Umbilical cord (tissue), 2 donors: ENCODE measurements around the gene TMCO4. TPM values are rescaled to one million over a fixed set of nuclear protein-coding genes. Genes with fewer than 3 reads are reported as not detected.

Experiments used
- DNase-seq: peaks from one replicate; pipeline ENCODE4 v3.0.0-alpha.2; 2015; ENCODE audit warnings: low spot score
- total RNA-seq: library from RNA; depleted of rRNA; stranded (reverse); fragments of >200 nt; gene quantifications from one replicate; pipeline ENCODE4 v1.2.3, GENCODE V29; 2014; ENCODE audit warnings: low replicate concordance; ENCODE audit not compliant: insufficient read depth

The TMCO4 gene
- total RNA-seq, 1 donor from 2014 or later = 4.1 TPM

DNA sequence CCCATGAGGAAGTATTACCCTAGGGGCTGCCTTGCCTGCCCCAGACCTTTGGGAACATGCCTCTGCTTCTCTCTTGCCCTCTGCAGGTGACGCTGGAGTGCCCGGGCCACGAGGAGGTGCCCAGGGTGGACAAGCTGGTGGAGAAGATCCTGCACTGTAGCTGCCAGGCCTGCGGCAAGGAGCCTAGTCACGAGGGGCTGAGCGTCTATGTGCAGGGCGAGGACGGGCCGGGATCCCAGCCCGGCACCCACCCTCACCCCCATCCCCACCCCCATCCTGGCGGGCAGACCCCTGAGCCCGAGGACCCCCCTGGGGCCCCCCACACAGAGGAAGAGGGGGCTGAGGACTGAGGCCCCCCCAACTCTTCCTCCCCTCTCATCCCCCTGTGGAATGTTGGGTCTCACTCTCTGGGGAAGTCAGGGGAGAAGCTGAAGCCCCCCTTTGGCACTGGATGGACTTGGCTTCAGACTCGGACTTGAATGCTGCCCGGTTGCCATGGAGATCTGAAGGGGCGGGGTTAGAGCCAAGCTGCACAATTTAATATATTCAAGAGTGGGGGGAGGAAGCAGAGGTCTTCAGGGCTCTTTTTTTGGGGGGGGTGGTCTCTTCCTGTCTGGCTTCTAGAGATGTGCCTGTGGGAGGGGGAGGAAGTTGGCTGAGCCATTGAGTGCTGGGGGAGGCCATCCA lies 142.8 kb downstream of the TMCO4 start:
- no peak for DNase-seq

DNA sequence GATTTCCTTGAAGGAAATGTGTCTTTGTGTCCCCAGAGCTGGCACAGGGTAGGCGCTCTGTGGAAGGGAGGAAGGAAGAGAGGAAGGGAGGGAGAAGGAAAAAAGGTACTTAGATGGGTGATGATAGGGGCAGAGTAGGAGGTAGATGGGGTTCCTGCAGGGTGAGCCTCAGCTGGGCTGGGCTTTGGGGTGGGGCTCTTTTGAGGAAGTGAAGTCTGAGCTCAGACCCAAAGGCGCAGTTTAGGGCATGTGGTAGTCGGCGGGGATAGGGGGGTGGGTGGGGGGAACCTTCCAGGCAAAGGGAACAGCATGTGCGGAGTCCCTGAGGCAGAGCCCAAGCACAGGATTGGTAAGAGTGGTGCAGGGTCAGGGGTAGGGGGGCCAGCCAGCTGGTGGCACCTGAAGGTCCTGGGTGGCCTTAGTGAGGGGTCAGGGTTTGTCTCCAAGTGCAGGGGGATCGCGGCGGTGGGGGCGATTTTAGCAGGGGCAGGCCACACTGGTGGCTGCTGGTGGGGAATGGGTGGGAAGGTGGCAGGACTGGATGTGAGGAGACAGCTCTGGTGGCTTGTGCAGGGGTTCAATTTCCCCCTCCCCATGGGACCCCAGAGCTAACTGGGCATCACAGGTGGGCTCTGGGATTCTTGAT lies 143.5 kb downstream of the TMCO4 start:
- DNase-seq = no peak

DNA sequence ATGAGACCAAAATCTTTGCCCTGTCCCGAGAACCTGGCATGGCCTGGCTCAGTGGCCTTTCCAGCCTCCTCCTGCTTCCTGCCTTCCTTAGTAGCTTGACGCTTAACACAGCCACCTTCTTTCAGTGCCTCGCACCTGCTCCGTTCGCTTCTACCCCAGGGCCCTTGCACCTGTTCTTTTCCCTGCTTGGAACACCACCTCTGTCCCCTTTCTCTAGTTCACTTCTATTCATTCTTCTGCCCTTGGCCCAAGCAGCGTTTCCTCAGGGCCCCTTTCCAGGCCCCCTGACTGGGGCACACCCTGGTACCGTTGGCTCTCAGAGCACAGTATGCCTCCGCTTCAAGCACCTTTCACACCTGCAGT lies 144.0 kb downstream of the TMCO4 start:
- no peak for DNase-seq

DNA sequence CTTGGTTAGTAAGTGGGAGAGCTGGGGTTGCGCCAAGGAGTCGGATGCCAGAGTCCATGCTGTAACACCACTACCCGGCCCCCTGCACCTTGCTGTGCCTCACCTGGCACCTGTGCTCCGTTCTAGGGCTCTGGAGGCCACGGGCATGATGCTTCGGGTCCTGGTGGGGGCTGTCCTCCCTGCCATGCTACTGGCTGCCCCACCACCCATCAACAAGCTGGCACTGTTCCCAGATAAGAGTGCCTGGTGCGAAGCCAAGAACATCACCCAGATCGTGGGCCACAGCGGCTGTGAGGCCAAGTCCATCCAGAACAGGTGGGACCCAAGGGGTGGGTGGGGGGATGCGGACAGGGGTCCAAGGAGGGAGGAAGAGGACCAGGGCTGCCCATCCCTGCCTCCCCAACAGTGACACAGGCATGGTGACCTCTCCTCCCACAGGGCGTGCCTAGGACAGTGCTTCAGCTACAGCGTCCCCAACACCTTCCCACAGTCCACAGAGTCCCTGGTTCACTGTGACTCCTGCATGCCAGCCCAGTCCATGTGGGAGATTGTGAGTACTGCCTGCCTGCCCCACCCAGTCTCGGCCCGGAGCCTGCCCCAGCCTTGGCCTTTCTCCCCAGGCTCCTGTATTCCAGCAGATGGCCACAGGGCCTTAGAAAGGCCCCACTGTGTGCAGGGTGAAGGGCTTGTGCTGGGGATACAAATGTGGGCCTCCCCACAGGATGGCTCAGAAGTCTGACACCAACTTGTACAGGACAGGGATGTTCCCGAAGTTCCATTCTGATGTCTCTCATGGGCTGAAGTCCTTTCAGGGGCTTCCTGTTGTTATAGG lies 144.6 kb downstream of the TMCO4 start:
- DNase-seq = no peak

DNA sequence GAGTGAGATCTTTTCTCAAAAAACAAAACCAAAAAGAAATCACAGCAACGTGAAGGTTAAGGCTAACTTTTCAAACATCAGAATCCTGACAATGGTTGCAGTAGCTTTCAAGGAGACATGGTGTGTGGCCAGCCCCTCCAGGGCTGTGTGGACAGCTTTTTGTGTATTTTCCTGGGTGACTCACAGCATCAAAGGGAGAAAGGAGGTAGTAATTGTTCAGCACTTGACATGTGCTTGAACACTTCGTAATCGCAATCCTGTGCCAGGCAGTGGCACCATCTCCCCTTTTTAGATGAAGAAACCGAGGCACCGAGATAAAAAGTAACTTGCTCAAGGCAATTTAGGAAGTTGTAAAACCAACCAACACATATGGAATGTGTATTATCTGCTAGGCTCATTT lies 145.3 kb downstream of the TMCO4 start:
- DNase-seq = no peak

DNA sequence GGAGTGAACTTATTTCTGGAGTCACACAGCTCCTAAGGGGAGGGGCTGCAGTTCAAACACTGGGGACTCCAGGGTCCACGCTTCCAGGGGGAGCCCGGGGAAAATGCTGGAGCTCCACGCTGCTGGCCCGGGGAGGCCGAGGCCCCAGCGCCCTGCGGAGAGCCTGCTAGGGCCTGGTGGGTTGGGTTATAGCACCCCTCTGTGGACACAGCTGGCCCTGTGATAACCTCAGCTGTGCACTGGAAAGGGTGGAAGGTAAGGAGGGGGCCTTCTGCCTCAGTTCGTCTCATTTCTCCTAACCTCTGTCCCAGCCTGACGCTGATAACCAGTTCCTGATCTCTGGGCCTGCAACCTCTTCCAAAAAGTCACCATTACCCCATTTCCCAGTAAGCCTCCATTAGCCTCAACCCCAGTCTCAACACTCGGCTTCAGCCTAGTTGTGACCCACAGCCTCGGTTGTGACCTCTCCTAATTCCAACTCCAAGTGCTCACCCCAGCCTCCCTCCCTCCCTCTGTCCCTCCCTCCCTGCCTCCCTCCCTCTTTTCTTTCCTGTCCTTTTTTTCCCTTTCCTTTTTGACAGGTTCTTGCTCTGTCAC lies 148.5 kb downstream of the TMCO4 start:
- peak; percentile 57 for DNase-seq

DNA sequence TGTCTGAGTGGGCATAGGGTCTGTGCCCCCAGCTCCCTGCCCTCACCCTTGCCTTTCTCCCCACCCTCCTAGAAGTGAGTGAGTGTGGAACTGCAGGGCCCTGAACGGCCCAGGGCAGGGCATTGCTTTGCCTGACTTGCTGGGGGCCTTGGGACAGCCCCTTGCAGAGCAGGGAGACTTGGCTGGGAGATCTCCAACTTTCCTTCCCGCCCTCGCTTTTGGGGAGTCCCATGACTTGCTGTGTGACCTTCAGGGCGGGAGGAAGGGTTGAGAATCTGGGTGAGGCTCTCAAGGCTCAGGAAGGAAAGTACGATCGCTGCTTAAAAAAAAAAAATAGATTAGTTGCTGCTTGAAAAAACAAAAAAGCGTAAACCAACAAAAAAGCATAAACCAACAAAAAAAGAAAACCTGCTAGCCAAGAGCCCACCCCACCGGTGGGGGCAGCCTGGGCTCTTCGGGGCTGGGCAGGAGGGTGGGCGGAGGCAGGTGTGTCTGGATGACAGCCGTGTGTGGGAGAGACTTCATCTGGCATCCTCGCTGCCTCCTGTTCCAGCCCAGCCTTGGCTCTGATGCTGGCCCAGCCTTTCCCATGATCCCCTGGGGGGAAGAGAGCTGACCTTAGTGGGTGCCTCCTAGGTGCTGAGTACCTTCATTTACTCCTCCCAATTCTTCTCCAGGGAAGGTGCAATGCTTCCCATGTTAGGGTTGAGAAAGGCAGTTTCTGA lies 149.1 kb downstream of the TMCO4 start:
- DNase-seq = no peak

DNA sequence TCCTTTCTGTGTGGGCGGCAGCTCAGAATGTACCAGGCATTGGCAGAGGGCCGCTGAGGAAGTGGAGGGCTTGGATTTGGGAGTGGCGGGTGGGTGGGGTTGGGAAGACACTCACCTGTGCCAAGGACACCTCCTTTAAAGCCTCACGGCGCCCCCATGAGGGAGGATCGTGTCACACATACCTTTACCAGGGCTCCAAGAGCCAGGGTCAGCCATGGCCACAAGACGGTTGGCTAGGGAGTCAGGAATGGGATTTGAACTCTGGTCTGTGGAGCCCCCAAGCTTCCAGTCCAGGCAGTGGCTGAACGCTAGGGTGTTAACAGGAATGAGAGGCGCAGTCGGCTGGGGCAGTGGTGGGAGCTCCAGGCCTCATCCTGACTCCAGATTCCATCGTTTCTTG lies 151.0 kb downstream of the TMCO4 start:
- DNase-seq = no peak

DNA sequence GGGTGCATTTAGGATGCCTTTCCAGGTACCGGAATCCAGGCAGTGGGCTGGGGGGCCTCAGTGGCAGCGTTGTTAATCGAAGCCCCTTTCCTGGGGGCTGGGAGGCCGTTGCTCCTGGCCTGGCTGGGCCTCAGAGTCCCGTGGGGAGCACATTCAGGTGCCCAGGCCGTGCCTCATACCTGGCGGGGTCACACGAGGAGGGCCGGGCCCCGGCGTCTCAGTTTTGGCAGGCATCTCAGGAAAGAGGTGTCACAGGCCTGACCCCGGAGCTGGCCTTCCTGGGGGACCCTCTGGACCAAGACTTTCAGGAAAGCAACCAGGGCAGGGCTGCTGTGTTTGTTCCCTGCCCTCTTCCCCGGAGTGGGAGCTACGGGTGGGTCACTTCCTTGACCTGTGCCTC lies 151.5 kb downstream of the TMCO4 start:
- DNase-seq = no peak

DNA sequence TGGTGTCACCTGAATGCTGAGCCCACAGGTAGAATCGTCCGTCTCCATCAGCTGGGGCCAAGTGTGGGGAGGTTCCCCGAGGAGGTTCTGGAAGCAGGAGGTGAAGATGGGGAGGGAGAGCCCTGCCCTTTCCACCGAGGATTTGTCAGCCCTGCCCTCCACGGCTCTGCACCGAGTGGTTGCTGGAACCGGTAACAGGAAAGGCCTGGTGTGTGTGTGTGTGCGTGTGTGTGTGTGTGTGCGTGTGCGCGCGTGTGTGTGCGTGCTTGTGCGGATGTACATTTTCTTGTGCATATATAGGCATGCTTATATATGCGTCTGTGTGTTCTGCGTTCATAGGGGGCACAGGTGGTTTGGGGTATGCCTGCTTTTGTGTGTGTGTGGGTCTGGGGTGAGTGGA lies 152.1 kb downstream of the TMCO4 start:
- no peak for DNase-seq

DNA sequence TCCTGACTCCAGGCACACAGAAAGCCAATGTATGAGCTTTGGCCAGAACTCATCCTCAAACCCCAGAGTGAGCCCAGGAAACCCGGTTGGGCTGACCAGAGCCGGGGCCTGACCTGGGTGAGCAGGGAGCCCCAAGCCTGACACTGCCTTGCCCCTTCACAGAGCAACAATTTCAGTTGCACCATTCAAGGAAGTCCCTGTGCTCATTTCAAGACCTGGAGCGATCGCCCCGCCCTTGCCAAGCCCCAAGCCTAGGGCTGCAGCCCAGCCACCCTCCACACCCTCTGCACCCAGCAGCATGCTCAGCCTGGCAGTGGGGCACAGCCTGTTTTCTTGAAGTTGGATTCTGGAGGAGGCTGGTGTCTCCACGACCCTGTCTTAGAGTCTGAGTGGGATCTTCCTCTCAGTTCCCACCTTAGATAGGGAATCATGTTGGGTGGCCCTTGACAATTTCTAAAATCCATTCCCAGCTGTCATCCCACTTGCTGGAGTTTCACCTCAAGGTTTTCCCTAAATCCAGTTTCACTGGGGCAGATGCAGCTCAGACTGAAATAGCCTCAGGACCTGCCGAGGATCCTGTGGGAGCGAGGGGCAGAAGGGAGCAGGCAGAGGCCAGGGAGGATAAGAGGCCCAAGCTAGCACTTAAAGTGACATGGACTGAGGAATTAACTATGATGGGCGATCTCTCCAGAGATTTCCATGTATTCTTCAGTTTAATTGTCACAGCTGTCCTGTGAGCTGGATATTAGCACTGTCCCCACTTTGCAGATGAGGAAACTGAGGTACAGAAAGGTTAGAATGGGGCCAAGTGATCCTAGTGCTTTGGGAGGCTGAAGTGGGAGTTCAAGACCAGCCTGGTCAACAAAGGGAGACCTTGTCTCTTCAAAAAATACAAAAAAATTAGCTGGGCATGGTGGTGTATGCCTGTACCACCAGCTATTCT lies 153.1 kb downstream of the TMCO4 start:
- DNase-seq = no peak

DNA sequence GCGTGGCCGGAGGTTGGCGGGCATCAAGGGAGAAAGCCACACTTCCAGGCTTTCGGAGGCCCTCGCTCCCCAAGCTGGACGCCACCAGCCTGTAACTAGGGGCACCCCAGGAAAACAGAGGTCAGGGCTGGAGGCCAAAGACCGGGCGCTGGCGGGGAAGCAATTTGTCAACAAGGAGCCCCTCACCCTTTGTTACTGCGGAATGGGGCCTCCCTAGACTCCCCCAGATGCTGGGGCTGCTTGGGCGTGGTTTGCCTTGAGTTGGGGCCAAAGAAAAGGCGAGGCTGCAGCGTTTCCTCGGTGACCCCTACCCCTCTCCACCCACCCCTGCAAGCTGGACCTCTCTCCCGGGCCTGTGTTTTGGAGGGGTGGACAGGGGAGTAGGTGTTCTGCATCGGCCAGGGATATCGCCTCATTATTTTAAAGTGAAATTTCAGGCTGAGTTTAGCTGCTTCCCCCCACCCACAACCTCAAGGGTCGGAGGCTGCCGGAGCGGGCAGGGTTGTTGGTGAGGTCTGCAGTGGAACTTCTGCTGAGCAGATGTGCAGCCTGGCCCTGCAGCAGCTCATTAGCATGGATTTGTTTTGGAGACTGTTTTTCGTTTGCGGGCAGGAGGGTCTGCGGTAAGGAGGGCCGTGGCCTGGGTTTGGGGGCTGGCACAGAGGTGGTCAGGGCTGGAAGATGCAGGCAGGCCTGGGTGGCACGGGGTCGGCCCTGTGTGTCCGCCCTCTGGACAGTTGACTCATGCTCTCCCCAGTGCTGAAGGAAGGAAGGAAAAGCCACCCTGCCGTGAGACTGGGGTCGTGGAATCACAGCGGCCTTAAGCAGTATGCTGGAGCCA lies 154.1 kb downstream of the TMCO4 start:
- no peak for DNase-seq

DNA sequence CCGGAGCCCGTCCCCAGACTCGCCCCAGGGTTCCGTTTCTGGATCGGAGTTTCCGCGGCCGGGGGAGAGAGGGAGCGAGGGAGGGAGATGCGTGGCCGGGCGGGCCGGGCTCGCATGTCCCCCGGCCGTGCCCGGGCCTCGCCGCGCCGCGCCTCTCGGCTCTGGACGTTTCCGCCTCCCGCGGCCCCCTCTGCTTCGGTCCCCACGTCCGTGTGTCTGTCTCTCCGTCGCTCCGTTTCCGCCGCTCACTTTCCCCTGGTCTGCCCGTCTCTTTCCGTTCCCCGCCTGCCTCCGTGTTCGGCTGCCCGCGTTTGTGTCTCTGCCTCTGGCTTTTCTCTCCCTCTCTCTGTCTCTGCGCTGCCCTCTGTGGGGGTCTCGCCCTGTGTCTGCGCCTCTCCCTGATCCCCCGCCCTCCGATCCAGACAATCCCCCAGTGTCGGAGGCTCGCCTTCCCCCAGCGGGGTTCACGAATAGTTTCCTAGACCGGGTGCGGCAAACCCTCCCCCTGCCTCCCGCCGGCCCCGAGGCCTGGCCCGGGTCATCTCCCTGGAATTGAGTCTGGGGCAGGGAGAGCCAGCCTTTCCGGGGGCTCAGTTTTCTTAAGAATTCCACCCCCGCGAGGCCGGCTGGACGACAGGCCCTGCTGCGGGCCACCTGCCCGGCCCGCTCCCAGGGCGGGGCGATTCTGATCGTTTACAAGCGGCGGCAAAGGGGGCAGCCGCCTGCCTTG lies 154.9 kb downstream of the TMCO4 start:
- DNase-seq = peak; percentile 27

DNA sequence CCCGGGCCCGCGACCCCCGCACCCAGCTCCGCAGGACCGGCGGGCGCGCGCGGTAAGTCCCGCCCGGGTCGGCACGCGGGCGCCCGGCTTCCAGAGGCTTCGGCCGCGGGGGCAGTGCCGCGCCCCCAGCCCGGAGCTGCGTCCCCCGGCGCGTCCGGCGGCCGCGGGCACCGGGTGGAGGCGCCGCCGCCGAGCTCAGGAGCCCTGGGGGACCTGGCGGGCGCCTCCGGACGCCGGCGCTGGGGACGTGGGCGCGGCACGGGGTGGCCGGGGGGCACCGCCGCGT lies 155.4 kb downstream of the TMCO4 start:
- DNase-seq = no peak

DNA sequence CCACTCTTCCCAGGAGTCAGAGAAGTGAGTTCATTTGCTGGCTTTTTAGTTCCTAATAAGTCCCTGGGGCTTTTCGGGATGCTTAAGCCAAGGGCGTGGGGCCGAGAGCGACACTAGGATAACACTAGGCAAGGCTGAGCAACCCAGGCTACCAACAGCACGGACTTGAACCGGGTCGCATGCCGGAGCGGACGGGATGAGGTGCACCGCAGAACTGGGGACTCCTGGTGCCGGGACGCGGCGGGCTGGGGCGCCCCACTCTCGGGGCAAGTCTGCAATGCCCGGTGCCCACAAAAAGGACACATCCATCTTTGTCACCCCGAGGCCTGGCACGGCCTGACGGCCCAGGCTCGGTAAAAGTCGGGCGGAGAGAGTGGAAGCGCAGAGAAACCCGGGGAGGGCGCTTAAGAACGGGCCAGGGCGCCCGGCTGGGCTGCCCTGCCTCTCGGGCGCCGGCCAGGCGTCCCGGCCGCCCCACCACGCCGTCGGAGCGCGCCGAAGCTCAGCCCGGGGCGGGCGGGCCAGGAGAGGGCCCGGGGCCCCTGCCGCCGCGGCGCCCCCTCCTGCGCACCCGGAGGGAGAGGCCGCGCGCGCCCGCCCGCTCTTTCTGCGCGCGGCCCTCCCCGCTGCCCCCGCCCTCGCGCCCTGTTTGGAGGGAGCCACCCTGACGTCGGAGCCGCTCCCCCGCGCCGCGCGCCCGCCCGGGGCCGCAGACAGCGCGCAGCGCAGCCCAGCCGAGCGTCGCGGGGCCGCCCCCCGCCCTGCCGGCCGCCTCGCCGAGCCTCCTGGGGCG lies 155.9 kb downstream of the TMCO4 start, which contains the start of gene NBL1:
Gene NBL1 (plus strand): TSS at position 710 of the 793 bp plus-strand sequence. CDS start 10,720 bp downstream, outside the sequence.
- peak; percentile 52 for DNase-seq

DNA sequence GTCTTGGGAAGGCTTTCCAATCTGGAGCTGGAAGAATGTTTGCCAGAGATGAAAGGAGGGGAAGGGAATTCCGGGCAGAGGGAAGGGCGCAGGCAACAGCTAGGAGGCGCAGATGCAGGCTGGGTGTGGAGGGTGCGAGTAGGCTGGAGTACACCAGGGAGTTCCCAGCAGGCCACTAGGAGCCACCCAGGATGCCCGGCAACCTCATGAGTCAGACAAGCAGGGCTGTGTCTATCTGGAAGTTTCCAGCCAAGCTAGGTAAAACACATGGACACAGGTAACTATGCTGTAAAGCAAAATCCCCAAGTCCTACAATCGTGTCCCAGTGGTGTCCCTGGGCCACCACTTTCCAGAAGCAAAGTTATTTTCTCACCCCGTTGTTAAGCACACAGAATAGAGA lies 156.6 kb downstream of the TMCO4 start:
- no peak for DNase-seq

DNA sequence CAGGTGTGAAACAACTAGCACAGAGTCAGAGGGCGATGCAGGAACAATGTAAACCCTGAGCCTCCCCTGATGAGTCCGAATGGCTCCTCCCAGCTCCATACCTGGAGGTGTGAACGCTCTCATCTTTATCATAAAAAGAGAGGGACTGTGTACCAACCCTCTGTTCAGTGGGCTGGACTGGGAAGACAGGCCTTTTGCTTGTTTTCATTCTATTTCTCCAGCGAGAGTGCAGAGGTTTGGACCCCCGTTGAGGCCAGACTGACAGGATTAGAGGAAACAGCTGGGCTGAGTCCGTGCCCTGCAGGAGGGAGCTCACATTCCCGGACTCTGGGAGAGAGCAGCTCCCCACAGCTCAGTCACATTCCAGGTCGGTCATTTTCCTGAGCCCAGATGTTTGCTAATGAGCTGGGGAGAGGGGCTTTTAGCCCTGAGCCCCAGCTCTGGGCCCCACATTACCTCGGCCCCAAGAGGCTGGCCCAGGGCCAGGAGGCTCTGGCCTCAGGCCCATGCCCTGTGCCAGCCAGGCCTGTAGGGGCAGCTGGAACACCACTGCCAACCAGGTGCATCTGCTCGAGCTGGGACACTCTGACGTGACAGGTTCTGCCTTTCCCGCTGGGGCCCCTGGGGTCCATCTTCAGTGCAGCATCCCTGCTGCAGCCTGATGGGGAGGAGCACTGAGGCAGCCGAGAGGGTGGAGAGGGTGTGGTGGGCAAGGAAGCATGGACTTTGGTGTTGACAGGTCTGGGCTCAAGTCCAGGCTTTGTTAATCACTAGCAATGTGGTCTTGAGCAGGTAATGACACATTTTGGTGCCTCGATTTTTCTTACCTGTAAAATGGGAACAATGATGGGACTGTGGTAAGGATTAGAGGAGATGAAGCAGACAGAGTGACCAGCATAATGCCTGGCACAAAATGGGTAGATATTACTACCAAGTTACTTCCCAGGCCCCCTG lies 159.1 kb downstream of the TMCO4 start:
- DNase-seq = no peak
